ENCODE results near the gene WNK3.
"Not testable (repeated sequence)": the region's sequence is repeated elsewhere in the genome, so short reads cannot be mapped to it uniquely, and the experiment has no call there.

DNA sequence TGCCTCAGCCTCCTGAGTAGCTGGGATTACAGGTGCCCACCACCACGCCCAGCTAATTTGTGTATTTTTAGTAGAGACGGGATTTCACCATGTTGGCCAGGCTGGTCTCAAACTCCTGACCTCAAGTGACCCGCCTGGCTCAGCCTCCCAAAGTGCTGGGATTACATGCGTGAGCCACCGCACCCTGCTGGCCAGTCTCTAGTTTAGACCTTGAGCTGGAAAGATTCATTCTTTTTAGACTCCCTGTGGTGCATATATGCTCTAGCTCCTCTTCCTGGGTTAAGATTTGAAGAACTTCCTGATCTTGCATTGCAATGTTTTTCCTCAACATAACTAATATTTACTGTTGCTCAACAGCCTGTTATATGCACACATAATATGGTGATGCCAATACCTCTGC is 26.8 kb upstream of the WNK3 start:
- TF ChIP-seq, protein P1, sequence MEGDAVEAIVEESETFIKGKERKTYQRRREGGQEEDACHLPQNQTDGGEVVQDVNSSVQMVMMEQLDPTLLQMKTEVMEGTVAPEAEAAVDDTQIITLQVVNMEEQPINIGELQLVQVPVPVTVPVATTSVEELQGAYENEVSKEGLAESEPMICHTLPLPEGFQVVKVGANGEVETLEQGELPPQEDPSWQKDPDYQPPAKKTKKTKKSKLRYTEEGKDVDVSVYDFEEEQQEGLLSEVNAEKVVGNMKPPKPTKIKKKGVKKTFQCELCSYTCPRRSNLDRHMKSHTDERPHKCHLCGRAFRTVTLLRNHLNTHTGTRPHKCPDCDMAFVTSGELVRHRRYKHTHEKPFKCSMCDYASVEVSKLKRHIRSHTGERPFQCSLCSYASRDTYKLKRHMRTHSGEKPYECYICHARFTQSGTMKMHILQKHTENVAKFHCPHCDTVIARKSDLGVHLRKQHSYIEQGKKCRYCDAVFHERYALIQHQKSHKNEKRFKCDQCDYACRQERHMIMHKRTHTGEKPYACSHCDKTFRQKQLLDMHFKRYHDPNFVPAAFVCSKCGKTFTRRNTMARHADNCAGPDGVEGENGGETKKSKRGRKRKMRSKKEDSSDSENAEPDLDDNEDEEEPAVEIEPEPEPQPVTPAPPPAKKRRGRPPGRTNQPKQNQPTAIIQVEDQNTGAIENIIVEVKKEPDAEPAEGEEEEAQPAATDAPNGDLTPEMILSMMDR (IDR thresholded peaks at IDR 0.05; ENCODE audit: insufficient read depth, low read length): not testable (repeated sequence)
- TF ChIP-seq GABPA (IDR thresholded peaks at IDR 0.05; ENCODE audit: low read depth); POLR2AphosphoS5 (IDR thresholded peaks at IDR 0.05; ENCODE audit: low read depth); SPI1 (IDR thresholded peaks at IDR 0.05; ENCODE audit: borderline replicate concordance, low read depth): not testable (repeated sequence)
- TF ChIP-seq, protein P2, sequence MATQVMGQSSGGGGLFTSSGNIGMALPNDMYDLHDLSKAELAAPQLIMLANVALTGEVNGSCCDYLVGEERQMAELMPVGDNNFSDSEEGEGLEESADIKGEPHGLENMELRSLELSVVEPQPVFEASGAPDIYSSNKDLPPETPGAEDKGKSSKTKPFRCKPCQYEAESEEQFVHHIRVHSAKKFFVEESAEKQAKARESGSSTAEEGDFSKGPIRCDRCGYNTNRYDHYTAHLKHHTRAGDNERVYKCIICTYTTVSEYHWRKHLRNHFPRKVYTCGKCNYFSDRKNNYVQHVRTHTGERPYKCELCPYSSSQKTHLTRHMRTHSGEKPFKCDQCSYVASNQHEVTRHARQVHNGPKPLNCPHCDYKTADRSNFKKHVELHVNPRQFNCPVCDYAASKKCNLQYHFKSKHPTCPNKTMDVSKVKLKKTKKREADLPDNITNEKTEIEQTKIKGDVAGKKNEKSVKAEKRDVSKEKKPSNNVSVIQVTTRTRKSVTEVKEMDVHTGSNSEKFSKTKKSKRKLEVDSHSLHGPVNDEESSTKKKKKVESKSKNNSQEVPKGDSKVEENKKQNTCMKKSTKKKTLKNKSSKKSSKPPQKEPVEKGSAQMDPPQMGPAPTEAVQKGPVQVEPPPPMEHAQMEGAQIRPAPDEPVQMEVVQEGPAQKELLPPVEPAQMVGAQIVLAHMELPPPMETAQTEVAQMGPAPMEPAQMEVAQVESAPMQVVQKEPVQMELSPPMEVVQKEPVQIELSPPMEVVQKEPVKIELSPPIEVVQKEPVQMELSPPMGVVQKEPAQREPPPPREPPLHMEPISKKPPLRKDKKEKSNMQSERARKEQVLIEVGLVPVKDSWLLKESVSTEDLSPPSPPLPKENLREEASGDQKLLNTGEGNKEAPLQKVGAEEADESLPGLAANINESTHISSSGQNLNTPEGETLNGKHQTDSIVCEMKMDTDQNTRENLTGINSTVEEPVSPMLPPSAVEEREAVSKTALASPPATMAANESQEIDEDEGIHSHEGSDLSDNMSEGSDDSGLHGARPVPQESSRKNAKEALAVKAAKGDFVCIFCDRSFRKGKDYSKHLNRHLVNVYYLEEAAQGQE (IDR thresholded peaks at IDR 0.05; ENCODE audit: insufficient replicate concordance, low read depth): not testable (repeated sequence)
